AG09309 (cell line): ENCODE data around the gene EPHA2.

Experiments used
- DNase-seq: peaks from one replicate; pipeline ENCODE4 v3.0.0-alpha.2; 2010; ENCODE audit warnings: low read depth
- H3K4me3 ChIP-seq: 2 replicates; pipeline ENCODE4 v1.5.1; 2011; ENCODE audit warnings: mild to moderate bottlenecking, low read depth, low read length, moderate library complexity; ENCODE audit not compliant: control insufficient read depth
- TF ChIP-seq, protein P1 (sequence below): IDR thresholded peaks from 2 replicates; pipeline ENCODE4 v1.5.1; 2011; ENCODE audit warnings: mild to moderate bottlenecking, low read depth, low read length, inconsistent platforms; ENCODE audit not compliant: insufficient read depth, control insufficient read depth; ENCODE audit errors: missing control alignments

EPHA2 gene

GRCh38 chr1:16076865-16077238 is 79.0 kb downstream of the EPHA2 start:
- TF ChIP-seq, protein P1, sequence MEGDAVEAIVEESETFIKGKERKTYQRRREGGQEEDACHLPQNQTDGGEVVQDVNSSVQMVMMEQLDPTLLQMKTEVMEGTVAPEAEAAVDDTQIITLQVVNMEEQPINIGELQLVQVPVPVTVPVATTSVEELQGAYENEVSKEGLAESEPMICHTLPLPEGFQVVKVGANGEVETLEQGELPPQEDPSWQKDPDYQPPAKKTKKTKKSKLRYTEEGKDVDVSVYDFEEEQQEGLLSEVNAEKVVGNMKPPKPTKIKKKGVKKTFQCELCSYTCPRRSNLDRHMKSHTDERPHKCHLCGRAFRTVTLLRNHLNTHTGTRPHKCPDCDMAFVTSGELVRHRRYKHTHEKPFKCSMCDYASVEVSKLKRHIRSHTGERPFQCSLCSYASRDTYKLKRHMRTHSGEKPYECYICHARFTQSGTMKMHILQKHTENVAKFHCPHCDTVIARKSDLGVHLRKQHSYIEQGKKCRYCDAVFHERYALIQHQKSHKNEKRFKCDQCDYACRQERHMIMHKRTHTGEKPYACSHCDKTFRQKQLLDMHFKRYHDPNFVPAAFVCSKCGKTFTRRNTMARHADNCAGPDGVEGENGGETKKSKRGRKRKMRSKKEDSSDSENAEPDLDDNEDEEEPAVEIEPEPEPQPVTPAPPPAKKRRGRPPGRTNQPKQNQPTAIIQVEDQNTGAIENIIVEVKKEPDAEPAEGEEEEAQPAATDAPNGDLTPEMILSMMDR, result no peak
- no peak for DNase-seq
- no peak overlapping the region for H3K4me3 ChIP-seq

- no peak overlapping the region for H3K4me3 ChIP-seq
- TF ChIP-seq, protein P1, result no peak
- peak; percentile 77 for DNase-seq
These were observed 79.6 kb downstream of the EPHA2 start for GRCh38 chr1:16076031-16076864.

DNA sequence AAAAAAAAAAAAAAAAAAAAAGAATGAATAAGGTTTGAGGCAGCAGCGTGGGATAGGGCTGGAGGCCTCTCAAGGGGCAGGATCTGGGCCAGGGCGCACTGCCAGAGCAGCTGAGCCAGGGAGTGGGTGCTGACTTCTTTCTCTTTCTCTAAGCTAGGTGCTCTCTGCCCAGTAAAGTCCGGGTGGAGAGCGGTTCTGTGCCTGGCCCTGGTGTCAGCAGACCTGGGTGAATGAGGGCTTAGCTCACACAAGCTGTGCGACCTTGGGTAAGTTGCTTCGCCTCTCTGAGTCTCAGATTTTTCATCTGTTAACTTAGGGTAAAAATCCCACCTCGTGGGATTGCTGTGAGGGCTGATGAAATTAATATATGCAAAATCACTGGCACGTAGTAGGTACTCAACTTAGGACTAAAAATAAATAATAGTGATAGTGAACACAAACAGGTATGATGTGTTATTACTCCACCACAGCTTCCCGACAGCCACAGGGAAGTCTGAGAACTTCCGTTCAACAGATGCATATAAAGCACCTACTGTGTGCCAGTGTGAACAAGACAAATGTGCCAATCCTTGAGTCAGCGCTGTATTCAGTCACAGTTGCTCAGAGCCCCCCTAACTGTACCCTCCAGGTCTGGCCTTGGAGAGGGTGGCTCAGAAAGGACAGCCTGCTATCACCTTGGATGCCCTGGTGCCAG is 80.4 kb downstream of the EPHA2 start:
- no peak overlapping the region for H3K4me3 ChIP-seq
- TF ChIP-seq, protein P1, result no peak
- peak; percentile 17 for DNase-seq
